GM18508 (cell line): ENCODE results near the gene LIMS3.
A peak's percentile ranks its signal among the peaks of the same experiment; 100 is the strongest.
"Not testable (repeated sequence)": the region's sequence is repeated elsewhere in the genome, so short reads cannot be mapped to it uniquely, and the experiment has no call there.

Experiments used
- ATAC-seq: cut with Tn5 transposase; IDR thresholded peaks from one replicate; pipeline ENCODE4 v1.9.1; 2021; ENCODE audit warnings: moderate number of reproducible peaks; ENCODE audit not compliant: insufficient read depth, unreplicated experiment

LIMS3 gene

GRCh38 chr2:109898462-109899336 lies at the start of gene LIMS3:
Gene LIMS3, plus strand, starts transcription at chr2:109898688. Its CDS starts 41 bp downstream, at chr2:109898729.
- not testable (repeated sequence) for ATAC-seq

GRCh38 chr2:109871129-109871751 lies 27.2 kb upstream of the LIMS3 start:
- not testable (repeated sequence) for ATAC-seq

GRCh38 chr2:109876625-109877024 lies 21.9 kb upstream of the LIMS3 start:
- ATAC-seq = not testable (repeated sequence)

GRCh38 chr2:109882112-109882511 lies 16.4 kb upstream of the LIMS3 start:
- ATAC-seq = not testable (repeated sequence)

GRCh38 chr2:109888414-109888813 lies 10.1 kb upstream of the LIMS3 start:
- not testable (repeated sequence) for ATAC-seq

- not testable (repeated sequence) for ATAC-seq
These were observed 8.6 kb upstream of the LIMS3 start for GRCh38 chr2:109889909-109890308.

GRCh38 chr2:109891024-109891423 lies 7.5 kb upstream of the LIMS3 start:
- not testable (repeated sequence) for ATAC-seq

- not testable (repeated sequence) for ATAC-seq
These were observed 4.8 kb upstream of the LIMS3 start for GRCh38 chr2:109893736-109894135.

- not testable (repeated sequence) for ATAC-seq
These were observed 4.3 kb upstream of the LIMS3 start for GRCh38 chr2:109894141-109894540.

GRCh38 chr2:109895090-109895869 lies 3.2 kb upstream of the LIMS3 start:
- not testable (repeated sequence) for ATAC-seq

- ATAC-seq = peak; percentile 93
These were observed 2.3 kb upstream of the LIMS3 start for GRCh38 chr2:109896212-109896611.

GRCh38 chr2:109897769-109898461 lies 573 bp upstream of the LIMS3 start:
- not testable (repeated sequence) for ATAC-seq

GRCh38 chr2:109905796-109906195 lies 7.3 kb downstream of the LIMS3 start:
- not testable (repeated sequence) for ATAC-seq

- not testable (repeated sequence) for ATAC-seq
These were observed 10.1 kb downstream of the LIMS3 start for GRCh38 chr2:109908626-109909025.

GRCh38 chr2:109910789-109911188 lies 12.3 kb downstream of the LIMS3 start:
- not testable (repeated sequence) for ATAC-seq

- not testable (repeated sequence) for ATAC-seq
These were observed 15.4 kb downstream of the LIMS3 start for GRCh38 chr2:109913911-109914310.

GRCh38 chr2:109914552-109914951 lies 16.1 kb downstream of the LIMS3 start:
- ATAC-seq = not testable (repeated sequence)

GRCh38 chr2:109915830-109916229 lies 17.3 kb downstream of the LIMS3 start:
- ATAC-seq = not testable (repeated sequence)

GRCh38 chr2:109920162-109920561 lies 21.7 kb downstream of the LIMS3 start:
- ATAC-seq = not testable (repeated sequence)
